HG03457 (cell line): ENCODE measurements around the gene ZBED2.
A peak's percentile ranks its signal among the peaks of the same experiment; 100 is the strongest.
"Not testable (repeated sequence)": the region's sequence is repeated elsewhere in the genome, so short reads cannot be mapped to it uniquely, and the experiment has no call there.

ENCODE experiments used
- ATAC-seq: cut with Tn5 transposase; IDR thresholded peaks from one replicate; pipeline ENCODE4 v1.9.1; 2021; ENCODE audit warnings: moderate number of reproducible peaks; ENCODE audit not compliant: unreplicated experiment

Gene ZBED2

DNA sequence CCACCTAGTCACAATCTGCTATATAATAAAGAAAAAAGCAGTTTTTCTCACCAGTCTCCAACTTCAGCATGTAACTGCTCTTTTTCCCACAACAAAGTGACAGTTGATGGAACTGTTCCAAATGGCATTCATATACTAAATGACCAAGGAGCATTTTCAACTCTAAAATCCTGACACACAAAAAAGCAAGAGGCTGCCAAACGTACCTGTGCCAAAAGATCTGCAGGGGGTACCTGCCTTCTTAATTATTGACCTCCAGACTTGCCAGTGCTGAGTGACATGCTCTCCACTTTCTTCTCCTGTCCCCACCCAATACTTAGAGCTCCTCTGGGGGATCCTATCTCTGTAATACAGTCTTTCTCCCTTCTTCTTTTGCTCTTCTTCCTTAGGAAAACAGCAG lies 18.0 kb downstream of the ZBED2 start:
- no peak for ATAC-seq

DNA sequence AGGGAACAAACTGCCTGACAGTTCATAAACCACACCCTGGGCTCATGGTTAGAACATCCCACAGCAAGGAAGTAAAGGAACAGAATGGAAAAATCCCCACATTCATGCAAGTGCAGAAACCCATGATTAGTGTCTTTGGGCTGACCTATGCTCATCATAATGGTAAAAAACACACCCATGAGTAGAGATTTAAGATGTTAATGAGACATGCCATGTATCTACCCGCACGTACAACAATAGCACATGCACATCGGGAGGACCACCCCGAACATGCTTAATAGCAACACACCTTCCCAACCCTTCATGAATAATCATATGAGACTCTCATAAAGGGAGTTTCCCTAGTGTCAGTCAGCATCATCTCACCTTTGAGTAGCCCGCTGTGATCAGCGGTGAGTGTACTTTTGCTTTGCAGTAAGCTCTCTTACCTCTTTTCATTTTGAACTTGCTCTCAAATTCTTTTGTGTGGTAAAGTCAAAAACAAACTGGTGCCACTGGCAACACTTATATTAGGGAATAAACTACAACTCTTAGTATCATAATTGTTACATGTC lies 23.2 kb downstream of the ZBED2 start:
- ATAC-seq: no peak

DNA sequence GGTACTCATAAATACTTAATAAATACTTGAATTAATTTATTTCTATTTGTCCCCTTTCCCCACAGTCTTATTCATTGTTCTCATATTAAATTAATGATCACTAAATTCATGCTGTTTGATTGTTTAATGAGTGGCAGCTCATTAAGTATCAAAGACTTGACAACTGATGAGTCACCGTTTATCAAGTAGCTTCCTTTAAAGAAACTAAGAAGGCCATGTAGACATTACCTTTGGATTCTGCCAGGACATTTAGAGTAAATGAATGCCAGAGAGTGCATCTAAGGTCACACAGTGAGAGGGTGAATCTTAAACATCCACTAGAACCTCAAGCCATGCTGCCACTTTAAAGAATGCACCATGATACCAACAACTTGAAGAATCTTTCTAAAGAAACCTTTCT lies 23.9 kb downstream of the ZBED2 start:
- no peak for ATAC-seq

DNA sequence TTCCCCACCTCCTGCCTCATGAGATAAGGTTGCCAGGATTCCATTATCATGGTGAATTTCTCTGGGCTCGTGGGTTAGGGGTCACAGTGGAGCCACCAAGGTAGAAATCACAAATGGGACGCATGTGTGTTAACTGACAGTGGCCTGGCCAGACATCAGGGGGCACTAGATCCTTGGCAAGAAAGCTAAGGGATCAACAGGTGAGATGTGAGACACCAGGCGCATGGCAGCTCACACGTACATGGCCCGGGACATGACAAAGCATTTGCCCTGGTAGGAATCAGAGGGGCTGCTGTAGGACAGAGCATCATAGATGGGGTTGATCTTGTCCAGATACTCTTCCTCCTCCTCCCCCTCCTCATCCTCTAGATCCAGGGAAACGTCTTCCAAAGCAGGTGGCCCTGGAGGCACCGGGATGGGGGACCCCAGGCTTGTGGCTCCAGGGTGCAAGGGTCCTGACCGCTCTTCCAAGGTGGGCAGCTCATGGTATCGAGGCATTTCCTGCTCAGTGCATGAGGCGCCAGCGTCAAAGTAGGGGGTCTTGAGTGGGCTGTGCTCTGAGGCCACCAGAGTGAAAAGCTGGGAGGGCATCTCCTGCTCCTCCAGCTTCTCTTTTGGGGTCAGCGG lies 24.6 kb downstream of the ZBED2 start:
- ATAC-seq: no peak

GRCh38 chr3:111568911-111569310 lies 26.2 kb downstream of the ZBED2 start:
- no peak for ATAC-seq

- no peak for ATAC-seq
These were observed 26.8 kb downstream of the ZBED2 start for GRCh38 chr3:111568355-111568754.

- no peak for ATAC-seq
These were observed 28.3 kb downstream of the ZBED2 start for GRCh38 chr3:111566844-111567243.

- not testable (repeated sequence) for ATAC-seq
These were observed 33.2 kb downstream of the ZBED2 start for GRCh38 chr3:111561902-111562301.

- no peak for ATAC-seq
These were observed 46.4 kb downstream of the ZBED2 start for GRCh38 chr3:111548756-111549155.

GRCh38 chr3:111548092-111548491 lies 47.1 kb downstream of the ZBED2 start:
- ATAC-seq: peak; percentile 51

- peak; percentile 86 for ATAC-seq
These were observed 47.5 kb downstream of the ZBED2 start for GRCh38 chr3:111547631-111548030.

GRCh38 chr3:111545349-111545748 lies 49.8 kb downstream of the ZBED2 start:
- ATAC-seq: no peak
